GM21390 (cell line): Measurements from ENCODE around the gene BMF.
"Not testable (repeated sequence)": the region's sequence is repeated elsewhere in the genome, so short reads cannot be mapped to it uniquely, and the experiment has no call there.

Experiments
- ATAC-seq: cut with Tn5 transposase; IDR thresholded peaks from one replicate; pipeline ENCODE4 v1.9.1; 2021; ENCODE audit not compliant: unreplicated experiment

BMF gene

DNA sequence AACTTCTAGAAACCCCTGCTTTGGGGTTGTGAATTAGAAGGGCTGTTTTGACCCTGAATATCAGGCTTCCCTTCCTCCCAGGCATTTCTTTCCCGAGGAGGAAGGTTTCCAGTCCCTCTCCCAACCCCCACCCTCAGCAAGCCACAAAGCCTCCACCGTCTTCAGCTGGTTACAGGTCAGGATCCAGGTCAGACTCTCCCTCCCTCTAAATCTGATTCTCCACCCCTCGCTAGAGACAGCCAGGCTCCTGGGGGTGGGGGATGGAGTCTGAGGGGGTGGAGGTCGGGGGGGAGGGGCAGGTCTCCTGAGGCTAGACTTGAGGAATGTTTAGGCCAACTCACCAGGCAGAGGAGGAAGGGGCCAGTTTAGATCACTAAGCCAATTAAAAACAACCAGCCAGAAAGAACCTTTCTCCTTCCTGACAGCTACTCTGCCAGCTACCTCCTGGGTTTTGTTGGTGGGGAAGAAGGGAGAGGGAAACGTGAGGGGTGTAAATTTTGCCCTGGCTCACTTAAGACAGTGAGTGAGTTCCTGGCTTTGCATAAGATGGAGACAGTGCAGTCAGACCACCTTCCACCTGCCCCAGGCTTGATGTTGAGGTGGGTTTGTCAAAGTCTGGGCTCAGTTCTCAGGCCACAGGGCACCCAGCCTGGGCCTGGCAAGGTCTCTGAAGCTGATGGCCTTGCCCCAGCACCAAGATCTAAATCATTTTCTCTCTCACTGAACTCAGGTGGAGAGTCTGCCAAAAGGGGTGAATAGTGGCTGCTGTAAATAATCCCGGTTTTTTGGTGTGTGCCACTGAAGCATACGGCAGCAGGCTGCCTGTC lies 19.5 kb downstream of the BMF start:
- no peak for ATAC-seq

DNA sequence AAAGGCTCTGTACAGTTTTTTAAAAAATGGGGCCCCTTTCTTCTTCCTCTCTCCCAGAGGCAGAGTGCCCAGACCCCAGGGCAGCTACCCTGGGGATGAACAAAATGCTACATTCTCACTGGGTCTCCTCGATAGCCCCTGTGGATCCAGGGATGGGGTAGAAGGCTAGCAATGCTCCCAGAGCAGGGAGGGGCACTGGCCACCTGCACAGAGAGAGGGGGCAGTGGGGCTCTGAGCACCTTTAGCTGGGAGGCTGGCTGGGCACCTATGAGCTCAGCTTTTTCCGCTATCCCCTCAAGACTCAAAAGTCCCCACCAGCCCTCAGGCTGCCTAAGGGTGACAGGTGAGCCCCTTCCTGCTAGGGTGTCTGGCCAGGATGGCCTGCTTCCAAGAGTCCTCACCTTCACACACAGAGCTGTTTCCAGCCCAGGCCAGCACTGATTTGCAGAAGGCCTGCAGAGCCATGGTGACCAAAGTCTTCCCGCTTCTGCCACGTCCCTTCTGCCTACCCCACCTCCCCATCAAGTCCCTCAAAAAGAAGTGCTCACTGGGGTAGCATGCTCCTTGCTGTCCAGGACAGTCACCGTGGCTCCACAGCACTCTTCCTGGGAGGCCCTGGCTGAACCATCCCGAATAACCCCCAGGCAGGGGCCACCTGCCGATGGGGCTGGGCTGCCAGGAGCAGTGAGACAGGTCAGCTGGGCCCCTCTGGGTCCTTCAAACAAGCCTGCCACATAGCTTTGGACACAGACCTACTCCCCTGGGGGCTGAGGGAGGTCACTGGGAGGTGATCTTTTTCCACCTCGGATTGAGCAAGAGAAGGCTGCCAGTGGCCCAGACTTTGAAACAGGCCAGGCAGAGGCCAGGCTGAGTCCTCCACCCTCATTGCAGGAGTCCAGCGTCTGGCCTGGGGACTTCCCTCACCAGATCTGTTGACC lies 20.4 kb downstream of the BMF start:
- ATAC-seq, result no peak

DNA sequence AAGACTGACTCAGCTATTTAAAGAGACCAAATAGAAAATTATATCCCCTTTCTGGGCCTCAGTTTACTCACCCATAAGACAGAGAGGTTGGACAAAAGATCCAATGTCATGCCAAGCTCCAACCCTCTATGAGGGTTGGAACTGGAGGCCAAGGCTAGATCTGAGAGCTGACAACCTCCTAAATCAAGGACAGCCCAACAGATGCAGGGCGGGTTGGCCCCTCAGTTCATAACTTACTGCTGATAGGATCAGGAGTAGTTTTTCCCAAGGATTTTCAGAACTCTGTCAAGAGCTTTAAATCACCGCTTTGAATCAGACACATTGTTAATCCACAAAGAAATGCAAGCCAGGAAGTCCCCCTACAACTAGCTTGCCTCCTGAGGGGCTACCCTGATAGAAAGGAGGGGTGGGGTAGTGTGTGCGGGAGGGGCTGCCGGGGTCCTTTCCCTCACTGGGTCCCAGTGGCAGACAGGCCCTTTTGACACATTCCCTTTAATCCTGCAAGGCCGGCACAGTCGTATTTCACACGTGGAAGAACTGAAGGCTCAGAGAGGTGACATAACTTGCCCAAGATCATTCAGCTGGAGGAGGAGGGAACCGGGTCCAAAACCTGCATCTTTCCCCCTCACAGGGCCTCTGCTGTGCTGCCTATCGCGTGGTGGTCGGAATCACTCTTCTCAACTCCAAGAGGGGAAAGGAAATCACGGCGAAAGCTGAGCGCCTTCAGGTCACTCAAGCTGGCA lies 21.4 kb downstream of the BMF start:
- ATAC-seq, result no peak

DNA sequence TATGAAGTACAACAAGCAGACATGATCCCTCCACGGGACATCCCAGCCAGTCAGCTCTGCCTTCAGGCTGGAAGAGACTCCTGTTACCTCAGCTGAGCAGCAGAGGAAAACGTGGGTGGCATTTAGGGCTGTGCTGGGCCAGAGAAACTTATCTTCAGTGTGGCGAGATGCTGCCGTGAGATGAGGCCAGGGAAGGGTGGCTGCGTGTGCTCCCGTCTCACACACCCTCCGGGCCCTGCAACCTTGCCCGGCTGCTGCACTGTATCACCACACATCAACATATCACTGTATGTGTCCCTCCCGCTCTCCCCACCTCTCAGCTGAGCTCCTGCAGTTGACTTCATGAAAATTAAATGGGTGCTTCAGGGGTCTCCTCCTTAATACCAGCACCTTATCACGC lies 23.4 kb downstream of the BMF start:
- no peak for ATAC-seq

DNA sequence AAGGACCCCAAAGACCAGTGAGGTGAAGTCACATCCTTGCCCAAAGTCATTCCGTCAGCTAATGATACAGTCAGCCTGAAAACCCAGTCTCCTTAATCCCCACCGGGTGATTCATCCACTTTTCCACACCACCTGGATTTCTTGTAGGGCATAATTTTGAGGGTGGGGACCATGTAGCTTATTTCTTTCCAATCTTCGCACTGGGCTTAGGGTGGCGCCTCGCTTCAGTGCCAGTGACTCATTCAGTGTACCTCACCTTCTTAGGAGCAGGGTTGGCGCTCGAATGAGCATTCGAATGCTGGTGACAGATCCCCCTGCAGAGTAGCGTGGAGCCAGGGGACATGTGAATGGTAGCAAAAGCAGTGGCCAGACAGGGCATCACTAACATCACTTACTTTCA lies 24.0 kb downstream of the BMF start:
- no peak for ATAC-seq

DNA sequence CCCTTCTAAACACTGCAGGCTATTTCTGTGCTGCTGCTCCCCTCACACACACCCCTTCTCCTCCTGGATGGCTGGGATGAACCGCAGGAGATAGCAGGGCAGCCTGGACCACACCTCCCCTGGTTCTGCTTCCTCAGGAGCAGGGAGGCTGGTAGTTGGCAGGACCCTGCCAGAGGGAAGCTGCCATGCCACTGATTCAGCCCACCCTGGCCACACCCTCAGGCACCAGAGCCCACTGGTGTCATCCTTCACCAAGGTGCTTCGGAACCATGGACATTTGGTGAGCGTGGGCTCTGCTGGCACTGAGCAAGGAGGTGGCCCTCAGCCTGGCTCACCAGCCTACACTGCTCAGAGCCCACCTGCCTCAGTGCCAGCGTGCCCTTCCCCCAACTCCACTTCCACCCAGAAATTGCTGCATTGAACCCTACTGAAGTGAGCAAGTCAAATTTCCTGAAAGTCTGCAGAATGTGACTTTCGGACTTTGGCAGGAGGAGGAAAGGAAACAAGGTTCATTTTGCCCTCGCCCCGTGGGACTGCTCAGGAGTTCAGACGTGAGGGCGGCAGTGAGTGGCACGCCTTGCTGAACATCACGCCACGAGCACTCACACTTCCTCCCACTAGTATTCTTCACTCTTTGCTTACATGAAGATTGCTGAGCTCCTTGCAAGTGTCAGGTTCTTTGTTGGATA lies 26.3 kb downstream of the BMF start:
- ATAC-seq, result no peak

DNA sequence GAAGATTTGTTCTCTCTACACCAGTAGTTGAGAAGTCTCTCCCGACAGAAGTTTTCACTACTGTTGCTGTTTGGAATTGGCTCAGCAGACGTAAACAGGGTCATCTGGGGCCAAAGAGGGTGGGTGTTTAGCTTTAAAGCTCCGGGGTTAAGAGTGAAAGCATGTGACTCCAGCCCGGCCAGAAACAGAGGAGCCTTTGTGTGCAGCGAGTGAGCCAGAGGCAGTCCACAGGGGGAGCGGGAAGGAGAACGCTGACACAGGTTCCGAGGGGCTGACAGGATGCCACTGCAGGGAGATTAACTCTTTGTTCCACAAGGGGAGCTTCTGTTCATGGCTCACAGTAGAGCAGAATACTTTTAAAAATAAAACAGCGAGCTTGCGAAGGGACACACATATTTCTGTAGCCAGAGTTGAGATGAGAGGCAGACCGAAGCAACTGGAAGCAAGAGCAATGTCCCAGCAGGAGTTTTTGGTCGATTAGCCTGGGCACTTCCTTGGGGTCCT lies 26.9 kb downstream of the BMF start:
- no peak for ATAC-seq

DNA sequence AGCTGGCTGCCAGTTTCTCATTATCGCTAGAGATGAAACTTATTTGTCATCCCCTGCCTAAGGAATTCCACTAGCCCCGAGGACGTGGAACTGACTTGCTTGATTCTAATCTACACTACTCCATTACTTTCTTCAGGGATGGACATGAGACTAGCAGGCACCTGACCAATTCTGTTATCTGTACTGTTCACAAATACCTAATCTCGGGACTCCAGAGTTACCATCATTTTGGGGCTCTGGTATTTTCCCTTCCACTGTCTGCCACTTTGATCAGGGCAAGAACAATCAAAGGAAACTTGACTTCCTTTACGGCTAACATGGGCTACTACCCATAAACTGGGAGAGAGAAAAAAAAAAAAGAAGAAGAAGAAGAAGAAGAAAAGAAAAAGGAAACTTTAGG lies 27.8 kb downstream of the BMF start:
- ATAC-seq, result no peak

DNA sequence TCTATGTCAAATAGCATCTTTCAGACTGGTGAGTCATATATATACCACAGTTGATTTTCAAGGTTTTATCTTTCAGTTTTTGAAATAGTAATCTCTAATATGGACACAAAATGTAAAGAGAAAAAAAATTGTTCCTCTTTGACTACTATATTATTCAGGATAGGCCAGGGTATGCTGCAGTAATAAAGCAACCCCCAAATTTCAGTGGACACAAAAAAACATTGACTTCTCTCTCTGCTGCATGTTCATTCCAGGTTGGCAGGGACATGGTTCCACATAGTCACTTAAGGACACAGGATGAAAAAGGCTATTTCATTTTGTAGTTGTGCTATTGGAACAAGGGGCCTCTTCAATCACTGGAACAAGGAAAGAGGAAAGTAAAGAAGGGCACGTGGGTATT lies 28.6 kb downstream of the BMF start:
- ATAC-seq, result no peak

DNA sequence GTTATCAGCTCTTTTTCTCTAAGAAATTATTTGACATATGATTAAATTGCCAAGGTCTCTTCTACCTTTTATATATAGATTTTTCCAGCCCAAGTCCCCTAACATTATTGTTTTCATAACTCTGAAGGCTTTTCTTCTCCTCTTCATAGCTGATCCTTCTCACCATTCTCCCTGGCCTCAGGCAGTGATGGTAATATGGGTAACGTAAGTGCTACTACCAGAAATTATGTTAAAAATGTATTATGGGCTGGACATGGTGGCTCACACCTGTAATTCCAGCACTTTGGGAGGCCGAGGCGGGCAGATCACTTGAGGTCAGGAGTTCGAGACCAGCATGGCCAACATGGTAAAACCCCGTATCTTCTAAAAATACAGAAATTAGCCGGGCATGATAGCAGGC lies 29.2 kb downstream of the BMF start:
- no peak for ATAC-seq

DNA sequence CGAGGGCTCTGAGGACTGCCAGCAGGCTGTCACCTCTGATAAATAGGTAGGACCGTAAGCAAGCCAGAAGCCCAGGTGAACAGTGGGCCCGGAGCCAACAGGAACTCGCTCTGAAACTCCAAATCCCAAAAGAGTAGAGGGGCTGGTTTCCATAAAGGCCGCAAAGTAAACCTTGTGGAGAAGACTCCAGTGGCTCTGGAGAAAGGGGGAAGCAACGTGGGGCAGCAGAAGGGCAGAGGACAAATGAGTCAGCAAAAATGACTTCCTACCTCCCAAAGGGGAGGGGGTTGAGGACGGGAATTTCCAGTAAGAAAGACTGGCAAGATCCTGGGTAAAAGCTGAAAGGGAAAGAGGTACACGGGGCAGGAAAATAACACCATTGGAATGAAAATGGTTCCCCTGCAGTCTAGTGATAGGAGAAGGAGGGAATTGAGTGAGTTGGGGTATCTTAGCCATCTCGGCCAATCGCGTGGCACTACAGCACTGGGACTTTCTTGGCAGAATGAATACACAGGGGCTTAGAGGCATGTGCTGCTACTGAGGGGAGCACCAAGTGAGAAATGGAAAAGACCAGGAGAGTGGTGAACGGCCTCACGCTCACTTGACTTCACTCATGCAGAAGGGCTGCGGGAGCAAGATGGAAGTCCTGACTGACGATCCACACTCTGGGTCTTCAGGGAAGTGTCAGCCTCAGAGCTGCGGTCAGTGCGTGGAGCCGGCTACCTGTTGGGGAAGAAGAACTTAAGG lies 33.2 kb downstream of the BMF start:
- ATAC-seq, result no peak

DNA sequence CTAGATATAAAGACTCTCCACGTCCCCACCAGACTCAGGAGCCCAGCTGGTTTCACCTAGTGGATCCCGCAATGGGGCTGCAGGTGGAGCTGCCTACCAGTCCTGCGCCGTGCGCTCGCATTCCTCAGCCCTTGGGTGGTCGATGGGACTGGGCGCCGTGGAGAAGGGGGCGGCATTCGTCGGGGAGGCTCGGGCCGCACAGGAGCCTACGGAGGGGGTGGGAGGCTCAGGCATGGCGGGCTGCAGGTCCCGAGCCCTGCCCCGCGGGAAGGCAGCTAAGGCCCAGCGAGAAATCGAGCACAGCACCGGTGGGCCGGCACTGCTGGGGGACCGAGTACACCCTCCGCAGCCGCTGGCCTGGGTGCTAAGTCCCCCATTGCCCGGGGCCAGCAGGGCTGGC lies 34.0 kb downstream of the BMF start:
- ATAC-seq, result not testable (repeated sequence)

DNA sequence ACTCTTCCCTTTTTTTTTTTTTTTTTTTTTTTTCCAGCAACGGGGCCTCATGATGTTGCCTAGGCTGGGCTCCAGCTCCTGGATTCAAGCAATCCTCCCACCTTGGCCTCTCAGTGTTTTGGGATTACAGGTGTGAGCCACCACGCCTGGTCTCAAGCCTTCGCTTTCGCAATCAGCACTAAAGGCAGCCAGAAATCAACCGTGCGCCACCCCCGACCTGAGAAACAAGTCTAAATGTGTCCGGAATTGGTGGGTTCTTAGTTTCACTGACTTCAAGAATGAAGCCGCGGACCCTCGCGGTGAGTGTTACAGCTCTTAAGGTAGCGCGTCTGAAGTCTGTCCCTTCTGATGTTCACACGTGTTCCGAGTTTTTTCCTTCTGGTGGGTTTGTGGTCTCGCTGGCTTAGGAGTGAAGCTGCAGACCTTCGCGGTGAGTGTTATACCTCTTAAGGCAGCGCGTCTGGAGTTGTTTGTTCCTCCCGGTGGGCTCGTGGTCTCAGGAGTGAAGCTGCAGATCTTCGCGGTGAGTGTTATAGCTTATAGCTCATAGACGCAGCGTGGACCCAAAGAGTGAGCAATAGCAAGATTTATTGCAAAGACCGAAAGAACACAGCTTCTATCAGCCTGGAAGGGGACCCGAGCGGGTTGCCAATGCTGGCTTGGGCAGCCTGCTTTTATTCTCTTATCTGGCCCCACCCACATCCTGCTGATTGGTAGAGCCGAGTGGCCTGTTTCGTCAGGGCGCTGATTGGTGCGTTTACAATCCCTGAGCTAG lies 34.8 kb downstream of the BMF start:
- ATAC-seq, result not testable (repeated sequence)

DNA sequence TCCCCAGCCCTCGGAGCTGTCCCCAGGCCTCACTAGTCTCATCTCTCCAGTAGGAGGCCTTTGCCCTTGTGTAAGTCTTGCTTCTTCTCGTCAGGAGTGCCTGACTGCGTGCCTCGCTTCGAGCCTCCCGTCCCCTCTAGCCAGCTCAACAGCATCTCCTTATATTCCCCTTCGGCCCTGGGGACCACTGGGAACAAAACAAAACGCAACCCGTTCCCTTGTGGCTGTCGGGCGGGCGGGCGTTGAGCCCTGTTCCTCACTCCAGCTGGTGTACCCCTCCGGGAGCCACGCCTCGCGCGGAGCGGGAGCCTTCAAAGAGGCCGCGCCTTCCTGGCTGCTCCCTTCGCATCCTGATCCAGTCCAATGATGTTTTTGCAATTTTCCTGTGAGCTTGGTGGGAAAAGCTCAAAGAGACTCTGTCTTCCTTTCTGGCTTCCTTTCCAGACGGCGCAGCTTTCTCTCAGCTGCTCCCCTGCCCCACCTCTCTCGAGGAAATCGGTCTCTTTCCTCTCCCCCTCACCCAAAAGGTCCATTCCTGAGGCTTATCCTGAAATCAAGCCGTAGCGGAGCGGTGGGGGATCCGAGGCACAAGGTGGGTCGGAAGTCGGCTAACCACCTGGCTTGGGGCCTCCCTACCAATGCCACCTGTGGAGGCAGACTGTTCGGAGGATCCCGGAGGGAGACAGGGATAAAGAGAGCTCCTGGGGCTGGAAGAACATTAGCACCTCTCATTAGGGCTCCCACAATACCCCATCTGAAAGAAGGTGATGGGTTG lies 36.3 kb downstream of the BMF start:
- no peak for ATAC-seq

DNA sequence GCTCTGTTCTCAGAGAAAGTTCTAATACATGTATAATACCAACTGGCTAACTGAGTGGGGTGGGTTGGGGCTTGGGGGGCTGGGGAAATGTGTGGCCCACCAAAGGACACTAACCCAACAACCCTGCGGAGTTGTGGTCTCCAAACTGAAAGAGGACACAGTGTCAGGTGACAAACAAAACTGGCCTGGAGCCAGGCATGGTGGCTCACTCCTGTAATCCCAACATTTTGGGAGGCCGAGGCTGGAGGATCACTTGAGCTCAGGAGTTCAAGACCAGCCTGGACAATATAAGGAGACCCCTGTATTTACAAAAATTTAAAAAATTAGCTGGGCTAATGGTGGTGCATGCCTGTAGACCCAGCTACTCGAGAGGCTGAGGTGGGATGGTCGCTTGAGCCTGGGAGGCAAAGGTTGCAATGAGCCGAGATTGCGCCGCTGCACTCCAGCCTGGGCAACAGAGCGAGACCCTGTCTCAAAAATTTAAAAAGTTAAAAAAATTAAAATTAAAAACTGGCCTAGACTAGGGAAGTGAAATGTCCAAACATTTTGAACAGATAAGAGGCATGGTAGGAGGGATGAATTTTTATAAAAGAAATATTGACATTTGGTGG lies 38.0 kb downstream of the BMF start:
- ATAC-seq, result no peak

DNA sequence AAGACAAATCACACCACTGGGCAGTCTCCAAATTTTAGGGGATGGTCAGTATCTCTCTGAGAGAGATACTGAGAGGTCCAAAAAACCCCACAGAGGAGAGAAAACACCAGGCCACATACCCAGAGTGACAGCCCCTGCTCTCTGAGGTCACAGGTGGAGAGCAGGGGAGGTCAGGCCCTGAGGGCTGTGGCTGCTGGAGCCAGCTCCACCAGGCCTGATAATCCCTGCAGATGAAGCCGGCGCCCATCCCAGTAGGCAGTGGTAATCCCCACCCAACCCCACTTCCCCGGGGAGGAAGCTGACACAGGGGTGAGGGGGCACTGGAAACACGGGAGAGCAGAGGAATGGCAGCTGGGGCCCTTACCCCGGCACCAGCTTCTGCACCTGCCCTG lies 38.5 kb downstream of the BMF start:
- no peak for ATAC-seq

DNA sequence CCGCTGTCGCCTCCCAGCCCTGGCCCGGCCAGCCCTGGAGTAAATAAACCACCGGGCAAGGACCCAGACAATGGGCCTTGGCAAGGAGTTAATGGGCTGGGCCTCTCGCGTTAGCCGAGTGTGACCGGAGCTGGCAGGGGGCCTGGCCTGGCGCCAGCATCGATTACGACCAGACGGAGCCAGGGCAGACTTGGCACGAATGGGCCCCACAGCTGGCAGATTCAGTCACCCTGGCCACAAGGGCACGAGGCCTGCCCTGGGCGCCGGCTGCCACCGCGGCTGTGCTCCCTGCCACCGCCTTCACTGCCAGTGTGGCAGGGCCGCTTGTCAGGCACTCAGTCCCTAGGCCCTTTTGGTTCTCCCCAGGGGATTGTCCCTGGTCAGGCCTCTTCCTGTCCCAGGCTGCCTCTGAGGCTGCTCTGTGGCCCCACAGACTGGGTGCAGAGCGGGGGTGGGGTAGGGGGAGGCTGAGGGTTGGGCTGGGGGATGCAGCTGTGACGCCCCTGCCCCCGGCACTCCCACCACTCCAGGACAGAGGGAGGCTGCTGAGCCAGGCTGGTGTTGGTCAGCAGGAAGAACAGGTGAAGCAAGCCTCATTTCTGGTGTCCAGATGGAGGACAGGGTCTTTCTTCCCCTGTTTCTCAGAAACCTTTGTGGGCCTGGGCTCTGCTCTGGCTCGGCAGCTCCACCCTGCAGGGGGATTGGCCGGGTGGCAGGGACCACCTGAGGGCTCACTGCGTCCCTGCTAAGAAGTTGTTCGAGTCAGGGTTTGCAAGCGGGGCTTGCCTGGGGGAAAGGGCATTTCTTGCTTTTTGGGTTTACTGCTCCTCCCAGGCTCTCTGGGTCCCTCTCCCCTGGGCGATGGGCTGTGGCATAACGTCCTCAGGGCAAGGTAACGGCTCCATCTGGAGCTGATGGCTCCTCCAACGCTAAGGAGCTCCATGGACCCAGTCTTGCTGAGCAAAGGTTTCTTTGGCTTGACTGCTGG lies 39.2 kb downstream of the BMF start:
- ATAC-seq, result peak; percentile 51
